Neural progenitor cell (in vitro differentiated cells): ENCODE measurements around the gene SLC16A6. TPM values are rescaled to one million over a fixed set of nuclear protein-coding genes. Genes with fewer than 3 reads are reported as not detected.

ENCODE experiments used
- DNase-seq: peaks from one replicate; pipeline ENCODE4 v3.0.0-alpha.2; 2016; ENCODE audit warnings: low spot score
- H2AFZ ChIP-seq: fragments of 200-600 bp; sonication (generic); replicated peaks from 2 replicates; pipeline ENCODE4 v1.6.1; 2016; ENCODE audit warnings: antibody characterized with exemption
- H3F3A ChIP-seq: fragments of 200-600 bp; sonication (generic); 2 replicates; pipeline ENCODE4 v1.6.1; 2016; ENCODE audit warnings: antibody characterized with exemption, low read depth
- H3K27ac ChIP-seq: fragments of 200-600 bp; sonication (generic); 2 replicates; pipeline ENCODE4 v1.5.1; 2016; ENCODE audit warnings: mild to moderate bottlenecking
- H3K27me3 ChIP-seq: fragments of 200-600 bp; sonication (generic); 2 replicates; pipeline ENCODE4 v1.6.1; 2016; ENCODE audit warnings: mild to moderate bottlenecking, moderate library complexity
- H3K36me3 ChIP-seq: fragments of 200-600 bp; sonication (generic); 2 replicates; pipeline ENCODE4 v1.5.1; 2016
- H3K4me1 ChIP-seq: fragments of 200-600 bp; sonication (generic); 2 replicates; pipeline ENCODE4 v1.6.1; 2016; ENCODE audit warnings: mixed run types
- H3K4me2 ChIP-seq: fragments of 200-600 bp; sonication (generic); 2 replicates; pipeline ENCODE4 v1.6.1; 2016
- H3K4me3 ChIP-seq: fragments of 200-600 bp; sonication (generic); 2 replicates; pipeline ENCODE4 v1.5.1; 2016
- H3K79me2 ChIP-seq: fragments of 200-600 bp; sonication (generic); 2 replicates; pipeline ENCODE4 v1.6.1; 2016; ENCODE audit warnings: low read depth
- H3K9ac ChIP-seq: fragments of 200-600 bp; sonication (generic); 2 replicates; pipeline ENCODE4 v1.6.1; 2016
- H3K9me3 ChIP-seq: fragments of 200-600 bp; sonication (generic); 2 replicates; pipeline ENCODE4 v1.5.1; 2016; ENCODE audit warnings: low read depth
- H4K20me1 ChIP-seq: fragments of 200-600 bp; sonication (generic); 2 replicates; pipeline ENCODE4 v1.6.1; 2016; ENCODE audit warnings: low read depth
- H3K27ac Mint-ChIP-seq: 3 replicates; pipeline ENCODE4 v1.8.0; 2021; ENCODE audit warnings: mixed read lengths
- H3K27me3 Mint-ChIP-seq: 2 replicates; pipeline ENCODE4 v1.8.0; 2022; ENCODE audit warnings: low read depth, mild to moderate bottlenecking, inconsistent platforms, moderate library complexity, mixed read lengths; ENCODE audit not compliant: insufficient read depth
- H3K36me3 Mint-ChIP-seq: 3 replicates; pipeline ENCODE4 v1.8.0; 2021; ENCODE audit warnings: mixed read lengths
- H3K4me1 Mint-ChIP-seq: 3 replicates; pipeline ENCODE4 v1.8.0; 2021; ENCODE audit warnings: mixed read lengths
- H3K4me3 Mint-ChIP-seq: 3 replicates; pipeline ENCODE4 v1.8.0; 2021; ENCODE audit warnings: mild to moderate bottlenecking, moderate library complexity, mixed read lengths
- H3K9me3 Mint-ChIP-seq: 3 replicates; pipeline ENCODE4 v1.8.0; 2020; ENCODE audit warnings: mixed read lengths
- CTCF ChIP-seq: fragments of 200-600 bp; sonication (generic); IDR thresholded peaks from 2 replicates; pipeline ENCODE4 v1.5.1; 2017; ENCODE audit warnings: antibody characterized with exemption, mild to moderate bottlenecking
- EZH2 ChIP-seq: fragments of 200-600 bp; sonication (generic); IDR thresholded peaks from 2 replicates; pipeline ENCODE4 v1.6.1; 2017; ENCODE audit warnings: antibody characterized with exemption, mild to moderate bottlenecking, moderate library complexity
- EZH2phosphoT487 ChIP-seq: fragments of 200-600 bp; sonication (generic); IDR thresholded peaks from 2 replicates; pipeline ENCODE4 v1.6.1; 2017; ENCODE audit warnings: antibody characterized with exemption
- total RNA-seq: library from RNA; depleted of rRNA; stranded (reverse); fragments of >200 nt; gene quantifications from 2 replicates; pipeline ENCODE4 v1.2.3, GENCODE V29; 2015; ENCODE audit warnings: low replicate concordance

Gene SLC16A6
- total RNA-seq, 1 donor from 2014 or later = 0.19 TPM

DNA sequence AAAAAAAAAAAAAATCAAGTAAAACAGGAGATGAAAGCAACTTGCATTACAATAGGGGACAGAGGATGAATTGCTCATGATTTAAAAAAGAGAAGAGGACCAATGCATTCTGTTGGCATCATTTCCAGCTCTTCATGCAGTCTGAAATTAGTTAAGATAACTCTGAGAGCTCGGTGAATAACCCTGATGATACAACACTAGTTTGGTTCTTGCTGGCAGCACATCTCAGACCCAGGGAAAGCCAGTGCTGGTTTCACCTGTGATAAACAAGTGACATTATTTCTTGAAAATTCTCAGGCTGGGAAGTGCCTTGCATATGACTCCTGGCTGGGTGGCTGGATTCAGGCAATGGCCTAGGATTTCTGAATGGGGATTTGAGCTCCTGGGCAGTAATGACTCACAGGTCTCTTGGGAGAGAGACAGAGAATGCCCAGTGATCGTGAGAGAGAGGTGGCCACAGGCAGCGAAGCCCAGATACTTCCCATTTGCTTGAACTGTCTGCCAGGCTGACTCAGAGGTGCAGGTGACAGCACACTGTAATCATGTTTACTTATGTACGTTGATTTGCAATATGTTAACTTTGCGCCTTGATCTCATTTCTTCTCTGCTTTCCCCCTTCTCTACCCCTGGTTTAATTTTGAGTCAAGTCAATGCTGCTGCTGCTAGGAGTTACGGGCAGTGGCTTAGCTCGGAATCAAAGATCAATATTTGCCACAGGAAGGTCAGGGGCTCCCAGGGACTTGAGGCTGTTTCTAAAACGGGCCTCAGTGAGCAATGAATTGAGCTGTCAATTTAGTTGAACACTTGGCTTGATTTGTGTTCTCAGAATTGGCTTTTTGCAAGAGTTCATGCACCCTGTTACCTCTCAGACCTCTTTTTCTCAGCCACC, 27.4 kb upstream of the SLC16A6 start:
- no peaks in the 10 kb centered on the region for H3K9me3 ChIP-seq
- peaks cover 44% of the 10 kb centered on the region for H3K4me1 Mint-ChIP-seq
- H3K4me3 ChIP-seq = no peak overlapping the region
- no peak for DNase-seq
- no peak overlapping the region for H3K4me2 ChIP-seq
- H3K27ac Mint-ChIP-seq = peak overlapping the region; percentile 57
- peaks cover 3% of the 10 kb centered on the region for H3K27me3 Mint-ChIP-seq
- H3K9ac ChIP-seq = no peak overlapping the region
- no peaks in the 10 kb centered on the region for H3K79me2 ChIP-seq
- H3K36me3 ChIP-seq = no peaks in the 10 kb centered on the region
- H3K4me1 ChIP-seq = peaks cover 5% of the 10 kb centered on the region
- H4K20me1 ChIP-seq = no peaks in the 10 kb centered on the region
- no peak overlapping the region for H2AFZ ChIP-seq
- H3K9me3 Mint-ChIP-seq = no peaks in the 10 kb centered on the region
- no peaks in the 10 kb centered on the region for H3F3A ChIP-seq
- H3K27ac ChIP-seq = no peak overlapping the region
- no peaks in the 10 kb centered on the region for H3K27me3 ChIP-seq
- peak overlapping the region; percentile 52 for H3K4me3 Mint-ChIP-seq
- H3K36me3 Mint-ChIP-seq = no peaks in the 10 kb centered on the region
- TF ChIP-seq EZH2 (no peak), EZH2phosphoT487 (no peak), CTCF (no peak)

- no peaks in the 10 kb centered on the region for H3K36me3 ChIP-seq
- no peak for DNase-seq
- H3K9me3 Mint-ChIP-seq = no peaks in the 10 kb centered on the region
- peaks cover 48% of the 10 kb centered on the region for H3K4me1 Mint-ChIP-seq
- H3K27me3 ChIP-seq = no peaks in the 10 kb centered on the region
- H3K36me3 Mint-ChIP-seq = no peaks in the 10 kb centered on the region
- H3K27ac ChIP-seq = no peak overlapping the region
- H2AFZ ChIP-seq = no peak overlapping the region
- H3K9ac ChIP-seq = no peak overlapping the region
- no peaks in the 10 kb centered on the region for H3F3A ChIP-seq
- H3K27ac Mint-ChIP-seq = no peak overlapping the region
- H3K4me2 ChIP-seq = no peak overlapping the region
- H3K27me3 Mint-ChIP-seq = peaks cover 3% of the 10 kb centered on the region
- no peaks in the 10 kb centered on the region for H3K9me3 ChIP-seq
- H3K4me3 ChIP-seq = no peak overlapping the region
- no peak overlapping the region for H3K4me3 Mint-ChIP-seq
- TF ChIP-seq EZH2 = no peak
- TF ChIP-seq EZH2phosphoT487 = no peak
- no peak for TF ChIP-seq CTCF
- no peaks in the 10 kb centered on the region for H3K79me2 ChIP-seq
- H3K4me1 ChIP-seq = peaks cover 5% of the 10 kb centered on the region
- H4K20me1 ChIP-seq = no peaks in the 10 kb centered on the region
Measured at GRCh38 chr17:68317458-68317857, 26.5 kb upstream of the SLC16A6 start.

GRCh38 chr17:68315930-68316329, 25.0 kb upstream of the SLC16A6 start:
- H3K4me1 ChIP-seq = peaks cover 5% of the 10 kb centered on the region
- Mint-ChIP-seq H3K27ac (no peak overlapping the region), H3K4me1 (peaks cover 42% of the 10 kb centered on the region), H3K9me3 (no peaks in the 10 kb centered on the region), H3K36me3 (peaks cover 6% of the 10 kb centered on the region), H3K4me3 (no peak overlapping the region), H3K27me3 (peaks cover 3% of the 10 kb centered on the region)
- no peak overlapping the region for H3K4me3 ChIP-seq
- H3K27me3 ChIP-seq = no peaks in the 10 kb centered on the region
- no peaks in the 10 kb centered on the region for H3F3A ChIP-seq
- no peaks in the 10 kb centered on the region for H4K20me1 ChIP-seq
- H3K79me2 ChIP-seq = no peaks in the 10 kb centered on the region
- no peak for DNase-seq
- TF ChIP-seq CTCF = no peak
- TF ChIP-seq EZH2phosphoT487 = no peak
- TF ChIP-seq EZH2 = no peak
- H2AFZ ChIP-seq = no peak overlapping the region
- no peak overlapping the region for H3K27ac ChIP-seq
- no peak overlapping the region for H3K4me2 ChIP-seq
- H3K36me3 ChIP-seq = no peaks in the 10 kb centered on the region
- no peak overlapping the region for H3K9ac ChIP-seq
- H3K9me3 ChIP-seq = no peaks in the 10 kb centered on the region
